H1 (cell line): ENCODE results near the gene SEC22C. TPM values are rescaled to one million over a fixed set of nuclear protein-coding genes. Genes with fewer than 3 reads are reported as not detected.

Experiments used
- CTCF ChIA-PET: fragments of 300-600 bp; sonication (Branson Sonifier 250); formaldehyde crosslinking; loops from one replicate; lab custom pipeline; 2021; ENCODE audit not compliant: partially characterized antibody; lab: Charles Lee
- POLR2A ChIA-PET: fragments of 300-600 bp; sonication (Branson Sonifier 250); formaldehyde crosslinking; loops from one replicate; lab custom pipeline; 2021; ENCODE audit warnings: inconsistent platforms; ENCODE audit not compliant: partially characterized antibody; lab: Charles Lee
- DNase-seq, 2 experiments: peaks; one replicate each; pipeline versions ENCODE4 v3.0.0 to v3.0.0-alpha.2; 2010 to 2022; ENCODE audit warnings: low spot score in 2 of 2, low read depth in 1 of 2, mixed read lengths in 1 of 2
- FAIRE-seq: peaks from 2 replicates; lab custom pipeline; 2011; peaks lifted over from hg19 to GRCh38; lab: Jason Lieb, UNC
- H2AFZ ChIP-seq: 2 replicates; pipeline ENCODE4 v1.8.1; 2012; ENCODE audit warnings: low read length, inconsistent platforms
- H2AK5ac ChIP-seq: 2 replicates; pipeline ENCODE4 v1.6.1; 2013; ENCODE audit warnings: low read depth, low read length
- H2BK120ac ChIP-seq: replicated peaks from 2 replicates; pipeline ENCODE3; 2013; ENCODE audit warnings: low read depth, low read length, inconsistent platforms
- H2BK12ac ChIP-seq: 2 replicates; pipeline ENCODE4 v1.6.1; 2013; ENCODE audit warnings: low read depth, low read length
- H2BK15ac ChIP-seq: 2 replicates; pipeline ENCODE4 v1.6.1; 2013; ENCODE audit warnings: low read length
- H2BK20ac ChIP-seq: 2 replicates; pipeline ENCODE4 v1.6.1; 2013; ENCODE audit warnings: low read length
- H2BK5ac ChIP-seq: 2 replicates; pipeline ENCODE4 v1.6.1; 2013; ENCODE audit warnings: low read depth, low read length
- H3K14ac ChIP-seq: 2 replicates; pipeline ENCODE4 v1.6.1; 2013; ENCODE audit warnings: inconsistent platforms; ENCODE audit not compliant: insufficient read length
- H3K18ac ChIP-seq: 2 replicates; pipeline ENCODE4 v1.6.1; 2013; ENCODE audit warnings: low read length; ENCODE audit errors: extremely low read depth
- H3K23ac ChIP-seq: 2 replicates; pipeline ENCODE4 v1.6.1; 2013; ENCODE audit warnings: inconsistent platforms; ENCODE audit not compliant: insufficient read length
- H3K23me2 ChIP-seq: 2 replicates; pipeline ENCODE4 v1.6.1; 2013; ENCODE audit warnings: low read depth, low read length
- H3K27ac ChIP-seq: 2 replicates; pipeline ENCODE4 v1.6.1; 2011; ENCODE audit warnings: low read depth, low read length, inconsistent platforms
- H3K27me3 ChIP-seq, 4 experiments: replicated peaks in 1 of 4; 1 replicate in 1 of 4; 2 replicates in 3 of 4; pipeline versions ENCODE4 v1.6.1 to v1.8.1; 2011 to 2013; ENCODE audit warnings: low read length in 3 of 4, mild to moderate bottlenecking in 3 of 4, inconsistent platforms in 2 of 4, mixed read lengths in 2 of 4, moderate library complexity in 1 of 4; ENCODE audit not compliant: control insufficient read depth in 3 of 4, insufficient read depth in 3 of 4; ENCODE audit errors: extremely low read depth in 1 of 4
- H3K36me3 ChIP-seq, 4 experiments: 2 replicates each; pipeline versions ENCODE4 v1.6.1 to v1.8.1; 2011 to 2013; ENCODE audit warnings: mild to moderate bottlenecking in 4 of 4, low read length in 3 of 4, moderate library complexity in 2 of 4, control low read depth in 1 of 4, inconsistent platforms in 1 of 4; ENCODE audit not compliant: insufficient read depth in 4 of 4, control insufficient read depth in 2 of 4
- H3K4ac ChIP-seq: replicated peaks from 2 replicates; pipeline ENCODE3; 2013; ENCODE audit warnings: low read length, low read depth, mixed read lengths, inconsistent platforms; ENCODE audit not compliant: insufficient read length
- H3K4me1 ChIP-seq, 4 experiments: replicated peaks in 1 of 4; 1 replicate in 1 of 4; 2 replicates in 3 of 4; pipeline versions ENCODE4 v1.6.1 to v1.8.1; 2011 to 2013; ENCODE audit warnings: low read length in 3 of 4, inconsistent platforms in 2 of 4, mixed read lengths in 1 of 4; ENCODE audit not compliant: insufficient read depth in 4 of 4, control insufficient read depth in 3 of 4
- H3K4me2 ChIP-seq, 2 experiments: 2 replicates each; pipeline versions ENCODE4 v1.6.1 to v1.8.1; 2011 to 2013; ENCODE audit warnings: low read depth in 2 of 2, low read length in 2 of 2, control low read depth in 1 of 2, inconsistent platforms in 1 of 2, mild to moderate bottlenecking in 1 of 2; ENCODE audit not compliant: insufficient read depth in 1 of 2
- H3K4me3 ChIP-seq, 4 experiments: fragments of 200-600, 300-600 bp in 1 of 4; sonication (generic), shearing (Covaris generic), sonication (Bioruptor Twin) in 1 of 4; 2 replicates each; pipeline versions ENCODE4 v1.5.1 to v1.8.1; 2011 to 2016; ENCODE audit warnings: low read length in 4 of 4, low read depth in 3 of 4, control low read depth in 2 of 4, inconsistent platforms in 2 of 4, mild to moderate bottlenecking in 2 of 4, mixed read lengths in 1 of 4, moderate library complexity in 1 of 4; ENCODE audit not compliant: insufficient read depth in 2 of 4; ENCODE audit errors: extremely low read depth in 1 of 4
- H3K56ac ChIP-seq: replicated peaks from 2 replicates; pipeline ENCODE3; 2013; ENCODE audit warnings: low read depth, mild to moderate bottlenecking, mixed read lengths, low read length, inconsistent platforms; ENCODE audit not compliant: insufficient read length
- H3K79me1 ChIP-seq: 2 replicates; pipeline ENCODE4 v1.6.1; 2013; ENCODE audit warnings: low read depth, low read length, control low read depth
- H3K79me2 ChIP-seq, 2 experiments: 2 replicates each; pipeline versions ENCODE4 v1.6.1 to v1.8.1; 2012 to 2013; ENCODE audit warnings: low read length in 2 of 2, mild to moderate bottlenecking in 2 of 2, inconsistent platforms in 1 of 2; ENCODE audit not compliant: insufficient read depth in 2 of 2, control insufficient read depth in 1 of 2
- H3K9ac ChIP-seq, 4 experiments: replicated peaks in 1 of 4; 1 replicate in 1 of 4; 2 replicates in 3 of 4; pipeline versions ENCODE4 v1.6.1 to v1.8.1; 2011 to 2013; ENCODE audit warnings: low read depth in 3 of 4, low read length in 3 of 4, control low read depth in 2 of 4, mild to moderate bottlenecking in 2 of 4, moderate library complexity in 2 of 4, inconsistent platforms in 1 of 4; ENCODE audit errors: extremely low read depth in 1 of 4
- H3K9me3 ChIP-seq, 2 experiments: 2 replicates each; pipeline versions ENCODE4 v1.6.1 to v1.8.1; 2012 to 2013; ENCODE audit warnings: mild to moderate bottlenecking in 2 of 2, moderate library complexity in 2 of 2, control low read depth in 1 of 2, inconsistent platforms in 1 of 2, low read depth in 1 of 2, low read length in 1 of 2, mixed read lengths in 1 of 2; ENCODE audit not compliant: insufficient read depth in 2 of 2
- H4K20me1 ChIP-seq, 2 experiments: replicated peaks in 1 of 2; 2 replicates each; pipeline versions ENCODE3 to v1.8.1; 2011 to 2013; ENCODE audit warnings: inconsistent platforms in 2 of 2, low read length in 2 of 2, mild to moderate bottlenecking in 1 of 2; ENCODE audit not compliant: insufficient read depth in 2 of 2, control insufficient read depth in 1 of 2
- H4K5ac ChIP-seq: 2 replicates; pipeline ENCODE4 v1.6.1; 2013; ENCODE audit warnings: low read length, low read depth, mixed read lengths, inconsistent platforms; ENCODE audit not compliant: insufficient read length
- H4K8ac ChIP-seq: 2 replicates; pipeline ENCODE4 v1.8.0; 2013; ENCODE audit warnings: mild to moderate bottlenecking, moderate library complexity, low read length, inconsistent platforms; ENCODE audit not compliant: insufficient read depth; ENCODE audit errors: extremely low read depth
- H4K91ac ChIP-seq: replicated peaks from 2 replicates; pipeline ENCODE3; 2013; ENCODE audit warnings: low read length, mixed read lengths, inconsistent platforms; ENCODE audit not compliant: insufficient read length
- NANOG ChIP-seq: IDR thresholded peaks from 2 replicates; pipeline ENCODE4 v1.6.1; 2011; ENCODE audit warnings: low read length, low read depth, mild to moderate bottlenecking, inconsistent platforms; ENCODE audit not compliant: insufficient read depth, poor library complexity, severe bottlenecking
- WGBS, 2 experiments: shearing (Covaris generic) in 1 of 2; methylation state at CpG; one replicate each; pipeline versions ENCODE4 v1.1.6 to v1.1.7; 2013 to 2015; ENCODE audit warnings: low lambda C conversion rate in 2 of 2, mixed read lengths in 2 of 2, inconsistent platforms in 1 of 2, low coverage in 1 of 2, missing lambda C conversion rate in 1 of 2; ENCODE audit not compliant: insufficient replicate concordance in 2 of 2, insufficient coverage in 1 of 2, insufficient read length in 1 of 2; ENCODE audit errors: extremely low coverage in 1 of 2, missing lambda C conversion rate in 1 of 2; 5-methylcytosine and 5-hydroxymethylcytosine counted together
- polyA plus RNA-seq, 7 experiments: library from polyadenylated mRNA; depleted of rRNA in 3 of 7; stranded (reverse) in 5 of 7; unstranded in 2 of 7; fragments of >200 nt in 5 of 7; fragments of 200-250 nt in 2 of 7; gene quantifications; 1 replicate in 5 of 7; 2 replicates in 1 of 7; 4 replicates in 1 of 7; pipeline versions ENCODE4 v1.2.1 to v1.2.3, GENCODE V29; 2011 to 2013; ENCODE audit warnings: missing spikeins in 2 of 7, mixed read lengths in 2 of 7
- total RNA-seq: library from RNA; stranded (reverse); fragmentation: NEBNext Ultra II Directional; extraction: Animal tissue kit (Norgen Biotek cat#: 25700); gene quantifications from 2 replicates; pipeline ENCODE4 v1.2.1, GENCODE V29; 2021

SEC22C gene
- total and polyA plus RNA-seq, 2 of the 8 experiments (the other 6 are each of a cell fraction or from before 2014, with no cell fraction given), result 23.4 to 38.3 TPM

DNA sequence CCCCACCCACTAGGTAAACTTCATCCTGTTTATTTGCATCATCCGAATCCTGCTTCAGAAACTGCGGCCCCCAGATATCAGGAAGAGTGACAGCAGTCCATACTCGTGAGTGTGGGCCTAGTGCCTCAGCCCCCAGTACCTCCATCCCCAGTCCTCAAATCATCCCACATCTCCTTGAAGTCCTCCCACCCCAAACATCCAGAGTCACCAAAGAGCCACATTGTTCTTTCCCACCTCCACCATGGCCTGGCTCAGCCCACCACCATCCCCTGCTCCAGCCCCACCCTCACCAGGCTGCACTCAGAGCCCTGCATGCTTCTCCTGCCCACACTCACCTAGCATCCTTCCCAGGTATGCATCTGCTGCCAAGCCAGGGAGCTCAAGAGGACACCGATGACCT lies 49.5 kb downstream of the SEC22C start:
- peaks cover 6% of the 10 kb centered on the region; the same call in 1 of the 2 replicates for H3K23me2 ChIP-seq
- H3K18ac ChIP-seq, result no peak overlapping the region
- no peak overlapping the region for H4K8ac ChIP-seq
- no peak overlapping the region for H3K4me2 ChIP-seq
- H3K4me3 ChIP-seq, result no peak overlapping the region
- no peak overlapping the region for H2BK5ac ChIP-seq
- H2BK120ac ChIP-seq, result no peak overlapping the region
- H3K4me1 ChIP-seq, result peaks cover 3 to 18% (median 6%) of the 10 kb centered on the region in 4 experiments
- H3K23ac ChIP-seq, result no peak overlapping the region
- H4K5ac ChIP-seq, result no peak overlapping the region
- H3K9ac ChIP-seq, result no peak overlapping the region
- no peaks in the 10 kb centered on the region for H3K27me3 ChIP-seq
- H2AFZ ChIP-seq, result no peak overlapping the region
- H2BK12ac ChIP-seq, result no peak overlapping the region
- H4K20me1 ChIP-seq, result peaks cover 0 to 3% of the 10 kb centered on the region in 2 experiments
- H3K9me3 ChIP-seq, result no peaks in the 10 kb centered on the region
- H3K4ac ChIP-seq, result no peak overlapping the region
- H3K79me2 ChIP-seq, result no peaks in the 10 kb centered on the region
- no peaks in the 10 kb centered on the region for H3K36me3 ChIP-seq
- DNase-seq (no peak), FAIRE-seq (no peak)
- no peak overlapping the region for H4K91ac ChIP-seq
- no peak overlapping the region for H3K27ac ChIP-seq
- no peaks in the 10 kb centered on the region for H3K79me1 ChIP-seq
- ChIA-PET CTCF (interaction anchor here (7.5 to 23.9 kb wide), 3 partner anchors 14 to 31 kb away, joined by 43 to 458 read pairs (median 91); partner anchors contain the start of gene VIPR1), POLR2A (interaction anchor here (1.5 kb wide), 1 partner anchor 31 kb away, joined by 3 read pairs; no protein-coding TSS in a partner anchor)
- no peak overlapping the region for H2AK5ac ChIP-seq
- H2BK15ac ChIP-seq, result no peak overlapping the region
- 91% methylated on average over 4 of the region's 4 CpGs; no CpG with 5 or more reads in 1 of the 2 experiments for WGBS, 2 experiments
- no peak overlapping the region for H3K56ac ChIP-seq
- H3K14ac ChIP-seq, result no peak overlapping the region
- no peak overlapping the region for H2BK20ac ChIP-seq
- no peak for TF ChIP-seq NANOG
